Activated CD4-positive, alpha-beta T cell treated with anti-CD3 and anti-CD28 coated beads for 4 hours (primary cell): Measurements from ENCODE around the gene PDE8B.

Source experiments
- DNase-seq, 2 donors: peaks; one replicate each; pipeline ENCODE4 v3.0.0-alpha.2; 2020

PDE8B gene

GRCh38 chr5:77189421-77189820 is 21.1 kb upstream of the PDE8B start:
- no peak for DNase-seq

GRCh38 chr5:77192441-77193050 is 17.9 kb upstream of the PDE8B start:
- no peak for DNase-seq

GRCh38 chr5:77194762-77195161 is 15.7 kb upstream of the PDE8B start:
- DNase-seq = no peak

GRCh38 chr5:77197840-77198554 is 12.5 kb upstream of the PDE8B start:
- no peak for DNase-seq

- no peak for DNase-seq
Measured at GRCh38 chr5:77200663-77201062, 9.8 kb upstream of the PDE8B start.

- DNase-seq = no peak
Measured at GRCh38 chr5:77202145-77202544, 8.3 kb upstream of the PDE8B start.

- DNase-seq = no peak
Measured at GRCh38 chr5:77204967-77205366, 5.5 kb upstream of the PDE8B start.

GRCh38 chr5:77208507-77209163 is 1.8 kb upstream of the PDE8B start:
- DNase-seq = no peak

- no peak for DNase-seq
Measured at GRCh38 chr5:77209495-77210090, 887 bp upstream of the PDE8B start.

- DNase-seq = no peak
Measured at GRCh38 chr5:77210964-77211690, 647 bp downstream of the PDE8B start.

- no peak for DNase-seq
Measured at GRCh38 chr5:77211691-77212047, 1.2 kb downstream of the PDE8B start.

GRCh38 chr5:77213601-77214000 is 3.1 kb downstream of the PDE8B start:
- no peak for DNase-seq

GRCh38 chr5:77214151-77214550 is 3.7 kb downstream of the PDE8B start:
- DNase-seq = no peak

- DNase-seq = no peak
Measured at GRCh38 chr5:77218263-77218662, 7.8 kb downstream of the PDE8B start.

- no peak for DNase-seq
Measured at GRCh38 chr5:77221115-77221514, 10.6 kb downstream of the PDE8B start.

- no peak for DNase-seq
Measured at GRCh38 chr5:77222722-77223121, 12.2 kb downstream of the PDE8B start.

GRCh38 chr5:77223653-77224052 is 13.2 kb downstream of the PDE8B start:
- DNase-seq = no peak

GRCh38 chr5:77224672-77225355 is 14.3 kb downstream of the PDE8B start:
- no peak for DNase-seq

- DNase-seq = no peak
Measured at GRCh38 chr5:77225531-77225930, 15.1 kb downstream of the PDE8B start.

GRCh38 chr5:77229887-77230286 is 19.4 kb downstream of the PDE8B start:
- no peak for DNase-seq

GRCh38 chr5:77230727-77231470 is 20.4 kb downstream of the PDE8B start:
- DNase-seq = no peak
